Epithelial cell of esophagus (primary cell): ENCODE data around the gene ARNT2.
A peak's percentile ranks its signal among the peaks of the same experiment; 100 is the strongest.

Experiments used
- DNase-seq: peaks from one replicate; pipeline ENCODE4 v3.0.0; 2010; ENCODE audit warnings: low read depth
- H3K4me3 ChIP-seq: 2 replicates; pipeline ENCODE4 v1.5.1; 2011; ENCODE audit warnings: mild to moderate bottlenecking, low read length, control low read depth
- CTCF ChIP-seq: IDR thresholded peaks from 2 replicates; pipeline ENCODE4 v1.5.1; 2011; ENCODE audit warnings: low read depth, mild to moderate bottlenecking, low read length, control low read depth, inconsistent platforms; ENCODE audit not compliant: insufficient read depth; ENCODE audit errors: missing control alignments

The ARNT2 gene

GRCh38 chr15:80527961-80528360 is 123.8 kb downstream of the ARNT2 start:
- no peak overlapping the region for H3K4me3 ChIP-seq
- DNase-seq: no peak
- TF ChIP-seq CTCF: no peak

GRCh38 chr15:80530737-80531365 is 126.7 kb downstream of the ARNT2 start:
- no peak overlapping the region for H3K4me3 ChIP-seq
- no peak for DNase-seq
- no peak for TF ChIP-seq CTCF

GRCh38 chr15:80531388-80531787 is 127.2 kb downstream of the ARNT2 start:
- no peak for TF ChIP-seq CTCF
- H3K4me3 ChIP-seq: no peak overlapping the region
- no peak for DNase-seq

GRCh38 chr15:80531796-80532195 is 127.6 kb downstream of the ARNT2 start:
- no peak overlapping the region for H3K4me3 ChIP-seq
- TF ChIP-seq CTCF: no peak
- no peak for DNase-seq

- no peak for DNase-seq
- no peak for TF ChIP-seq CTCF
- H3K4me3 ChIP-seq: no peak overlapping the region
Observed at GRCh38 chr15:80533790-80534333, 129.7 kb downstream of the ARNT2 start.

- H3K4me3 ChIP-seq: no peak overlapping the region
- TF ChIP-seq CTCF: no peak
- DNase-seq: no peak
Observed at GRCh38 chr15:80536231-80536630, 132.0 kb downstream of the ARNT2 start.

- DNase-seq: peak; percentile 33
- no peak for TF ChIP-seq CTCF
Observed at GRCh38 chr15:80536716-80537115, 132.5 kb downstream of the ARNT2 start.

More at GRCh38 chr15:80536716-80537115, 132.5 kb downstream of the ARNT2 start:
- no peak overlapping the region for H3K4me3 ChIP-seq
